A549 (cell line): ENCODE data around the gene FAM89B. TPM values are rescaled to one million over a fixed set of nuclear protein-coding genes. Genes with fewer than 3 reads are reported as not detected.

Experiments used
- ATAC-seq, 2 experiments: fragments of 200-7000 bp in 1 of 2; fragments of >200 bp in 1 of 2; cut with Nextera tagmentation in 1 of 2; cut with Tn5 transposase in 1 of 2; 3 replicates each; pipeline versions ENCODE4 v1.8.0 to v1.9.1; 2018 to 2020; ENCODE audit warnings: mild to moderate bottlenecking in 1 of 2, moderate library complexity in 1 of 2
- CTCF ChIA-PET: fragments of 300-600 bp; sonication (Branson Sonifier 250); formaldehyde crosslinking; extraction: SDS; loops from one replicate; lab custom pipeline; 2021; ENCODE audit warnings: antibody characterized with exemption, inconsistent platforms; lab: Yijun Ruan, JAX
- POLR2A ChIA-PET: fragments of 350-600 bp; formaldehyde crosslinking; extraction: SDS; loops from one replicate; lab custom pipeline; 2021; ENCODE audit warnings: antibody characterized with exemption, inconsistent platforms; lab: Yijun Ruan, JAX
- DNase-seq, 2 experiments: peaks; one replicate each; pipeline versions ENCODE4 v3.0.0 to v3.0.0-alpha.2; 2011 to 2016; ENCODE audit warnings: low read depth in 1 of 2, low spot score in 1 of 2
- FAIRE-seq: peaks from 2 replicates; lab custom pipeline; 2011; peaks lifted over from hg19 to GRCh38; lab: Jason Lieb, UNC
- H3K27ac ChIP-seq, 2 experiments: fragments of >200 bp; sonication (Bioruptor Twin); formaldehyde crosslinking; 3 replicates each; pipeline ENCODE4 v1.5.1; 2016 to 2017
- H3K4me1 ChIP-seq: fragments of >200 bp; sonication (Bioruptor Twin); formaldehyde crosslinking; 3 replicates; pipeline ENCODE4 v1.6.1; 2016
- H3K4me2 ChIP-seq: fragments of >200 bp; sonication (Bioruptor Twin); formaldehyde crosslinking; 3 replicates; pipeline ENCODE4 v1.6.1; 2016
- H3K4me3 ChIP-seq: fragments of >200 bp; sonication (Bioruptor Twin); formaldehyde crosslinking; 3 replicates; pipeline ENCODE4 v1.5.1; 2016
- H3K9me3 ChIP-seq: fragments of >200 bp; sonication (Bioruptor Twin); formaldehyde crosslinking; 3 replicates; pipeline ENCODE4 v1.6.1; 2016
- ATOH8 ChIP-seq: fragments of 250-450 bp; sonication (Bioruptor Pico); IDR thresholded peaks from 2 replicates; pipeline ENCODE4 v1.5.0; 2020; ENCODE audit warnings: low read depth, mild to moderate bottlenecking, moderate library complexity
- BCL3 ChIP-seq: fragments of >200 bp; sonication (Bioruptor Twin); formaldehyde crosslinking; IDR thresholded peaks from 3 replicates; pipeline ENCODE4 v1.6.1; 2016
- CBX2 ChIP-seq: fragments of 200-600 bp; sonication (generic); IDR thresholded peaks from 2 replicates; pipeline ENCODE4 v1.6.1; 2016; ENCODE audit warnings: low read depth, mild to moderate bottlenecking, borderline replicate concordance
- CBX8 ChIP-seq: fragments of 200-600 bp; sonication (generic); IDR thresholded peaks from 2 replicates; pipeline ENCODE4 v1.6.1; 2016
- ELK1 ChIP-seq: fragments of 150-350 bp; IDR thresholded peaks from 2 replicates; pipeline ENCODE4 v1.6.1; 2014; ENCODE audit warnings: low read depth, mild to moderate bottlenecking, low read length
- FOSB ChIP-seq: fragments of 250-450 bp; sonication (Bioruptor Pico); IDR thresholded peaks from 2 replicates; pipeline ENCODE4 v1.5.0; 2020; ENCODE audit warnings: mild to moderate bottlenecking, moderate library complexity
- HEYL ChIP-seq: fragments of 250-450 bp; sonication (Bioruptor Pico); IDR thresholded peaks from 2 replicates; pipeline ENCODE4 v1.8.0; 2021; ENCODE audit warnings: mild to moderate bottlenecking, moderate library complexity
- HOXA7 ChIP-seq: fragments of 250-450 bp; sonication (Bioruptor Pico); IDR thresholded peaks from 2 replicates; pipeline ENCODE4 v1.5.0; 2020; ENCODE audit warnings: mild to moderate bottlenecking, moderate library complexity
- HOXB13 ChIP-seq: fragments of 250-450 bp; sonication (Bioruptor Pico); IDR thresholded peaks from 2 replicates; pipeline ENCODE4 v1.5.0; 2020; ENCODE audit warnings: low read depth, mild to moderate bottlenecking, moderate library complexity
- JUN ChIP-seq, 2 experiments: fragments of >200 bp; sonication (Bioruptor Twin); formaldehyde crosslinking; IDR thresholded peaks; 2 replicates in 1 of 2; 3 replicates in 1 of 2; pipeline ENCODE4 v1.6.1; 2016 to 2017
- KDM5A ChIP-seq: fragments of 200-600 bp; sonication (generic); IDR thresholded peaks from 2 replicates; pipeline ENCODE4 v1.6.1; 2016; ENCODE audit warnings: antibody characterized with exemption, mild to moderate bottlenecking
- MAX ChIP-seq: IDR thresholded peaks from 2 replicates; pipeline ENCODE4 v1.6.1; 2012
- MAZ ChIP-seq: fragments of 150-350 bp; IDR thresholded peaks from 2 replicates; pipeline ENCODE4 v1.6.1; 2014; ENCODE audit warnings: antibody characterized with exemption, low read depth, low read length, borderline replicate concordance
- RNF2 ChIP-seq: fragments of 200-600 bp; sonication (generic); IDR thresholded peaks from 2 replicates; pipeline ENCODE4 v1.6.1; 2016; ENCODE audit warnings: low read depth, mild to moderate bottlenecking, antibody characterized with exemption, moderate library complexity, borderline replicate concordance
- TFCP2L1 ChIP-seq: fragments of 250-450 bp; sonication (Bioruptor Pico); IDR thresholded peaks from 2 replicates; pipeline ENCODE4 v1.5.0; 2021; ENCODE audit warnings: mild to moderate bottlenecking
- ZFP36 ChIP-seq: fragments of 450-650 bp; IDR thresholded peaks from 2 replicates; pipeline ENCODE4 v1.6.1; 2014; ENCODE audit warnings: borderline replicate concordance; ENCODE audit not compliant: partially characterized antibody
- ZSCAN20 ChIP-seq: fragments of 250-450 bp; sonication (Bioruptor Pico); IDR thresholded peaks from 2 replicates; pipeline ENCODE4 v1.8.0; 2022; ENCODE audit warnings: mild to moderate bottlenecking, moderate library complexity
- WGBS: methylation state at CpG from one replicate; pipeline ENCODE4 v1.1.6; 2017; ENCODE audit errors: missing lambda C conversion rate; 5-methylcytosine and 5-hydroxymethylcytosine counted together
- polyA plus RNA-seq, 4 experiments: library from polyadenylated mRNA; depleted of rRNA in 3 of 4; stranded (reverse); fragments of >200 nt; fragmentation: RNase III in 1 of 4; extraction: RNeasy Plus Mini Kit Qiagen cat#74134 plus additional on column Dnase treatment in 1 of 4; gene quantifications; 2 replicates in 3 of 4; 3 replicates in 1 of 4; pipeline ENCODE4 v1.2.3, GENCODE V29; 2011 to 2017
- TF ChIP-seq, protein P1 (sequence below): fragments of 250-450 bp; sonication (Bioruptor Pico); IDR thresholded peaks from 2 replicates; pipeline ENCODE4 v1.5.0; 2021; ENCODE audit warnings: mild to moderate bottlenecking, moderate library complexity, borderline replicate concordance
- TF ChIP-seq, protein P2 (sequence below): fragments of 200-600 bp; sonication (generic); IDR thresholded peaks from 2 replicates; pipeline ENCODE4 v1.6.1; 2016; ENCODE audit warnings: antibody characterized with exemption, mild to moderate bottlenecking, moderate library complexity
- TF ChIP-seq, protein P3 (sequence below): fragments of >200 bp; sonication (Bioruptor Twin); formaldehyde crosslinking; IDR thresholded peaks from 2 replicates; pipeline ENCODE4 v1.6.1; 2016

The FAM89B gene
- polyA plus RNA-seq, 2 of the 4 experiments (the other 2 are of a cell fraction), result 13.5 to 23.9 TPM

DNA sequence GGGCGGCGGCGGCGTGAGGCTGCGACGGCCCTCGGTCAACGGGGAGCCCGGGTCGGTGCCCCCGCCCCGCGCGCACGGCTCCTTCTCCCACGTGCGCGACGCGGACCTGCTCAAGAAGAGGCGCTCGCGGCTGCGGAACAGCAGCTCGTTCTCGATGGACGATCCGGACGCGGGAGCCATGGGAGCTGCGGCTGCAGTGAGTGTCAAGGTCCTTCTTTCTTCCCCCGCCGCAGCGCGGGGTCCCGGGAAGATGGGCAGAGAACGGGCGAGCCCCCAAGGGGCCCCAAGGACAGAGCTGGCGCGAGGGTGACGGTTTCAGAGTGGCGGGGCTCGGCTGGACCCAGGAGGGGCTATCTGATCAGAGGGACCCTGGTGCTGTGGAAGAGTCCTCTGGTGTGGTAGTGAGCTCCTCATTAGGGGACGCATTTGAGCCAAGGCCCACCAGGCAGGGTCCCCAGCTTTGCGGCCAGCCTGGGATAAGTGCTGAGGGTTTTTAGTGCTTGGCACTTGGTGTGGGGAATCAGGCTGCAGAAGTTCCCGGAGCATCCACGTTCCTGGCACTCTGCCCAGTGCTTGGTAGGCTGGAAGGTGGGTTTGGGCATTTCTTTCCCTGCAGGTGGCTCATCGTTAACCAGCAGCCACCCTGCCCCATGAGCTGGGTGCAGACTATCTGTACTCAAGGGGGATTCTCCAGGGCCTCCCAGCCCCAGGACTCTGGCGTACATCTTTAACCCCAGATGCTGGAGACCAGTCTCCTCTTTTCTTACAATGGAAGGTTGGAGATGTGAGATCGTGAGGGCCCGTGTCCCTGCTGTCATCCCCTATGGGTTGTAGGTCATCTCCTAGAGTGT lies 13.3 kb downstream of the FAM89B start (continued):
- TF ChIP-seq, protein P1, sequence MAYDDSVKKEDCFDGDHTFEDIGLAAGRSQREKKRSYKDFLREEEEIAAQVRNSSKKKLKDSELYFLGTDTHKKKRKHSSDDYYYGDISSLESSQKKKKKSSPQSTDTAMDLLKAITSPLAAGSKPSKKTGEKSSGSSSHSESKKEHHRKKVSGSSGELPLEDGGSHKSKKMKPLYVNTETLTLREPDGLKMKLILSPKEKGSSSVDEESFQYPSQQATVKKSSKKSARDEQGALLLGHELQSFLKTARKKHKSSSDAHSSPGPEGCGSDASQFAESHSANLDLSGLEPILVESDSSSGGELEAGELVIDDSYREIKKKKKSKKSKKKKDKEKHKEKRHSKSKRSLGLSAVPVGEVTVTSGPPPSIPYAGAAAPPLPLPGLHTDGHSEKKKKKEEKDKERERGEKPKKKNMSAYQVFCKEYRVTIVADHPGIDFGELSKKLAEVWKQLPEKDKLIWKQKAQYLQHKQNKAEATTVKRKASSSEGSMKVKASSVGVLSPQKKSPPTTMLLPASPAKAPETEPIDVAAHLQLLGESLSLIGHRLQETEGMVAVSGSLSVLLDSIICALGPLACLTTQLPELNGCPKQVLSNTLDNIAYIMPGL (CRISPR knock-in tag), result no peak
- TF ChIP-seq MAZ, result no peak

DNA sequence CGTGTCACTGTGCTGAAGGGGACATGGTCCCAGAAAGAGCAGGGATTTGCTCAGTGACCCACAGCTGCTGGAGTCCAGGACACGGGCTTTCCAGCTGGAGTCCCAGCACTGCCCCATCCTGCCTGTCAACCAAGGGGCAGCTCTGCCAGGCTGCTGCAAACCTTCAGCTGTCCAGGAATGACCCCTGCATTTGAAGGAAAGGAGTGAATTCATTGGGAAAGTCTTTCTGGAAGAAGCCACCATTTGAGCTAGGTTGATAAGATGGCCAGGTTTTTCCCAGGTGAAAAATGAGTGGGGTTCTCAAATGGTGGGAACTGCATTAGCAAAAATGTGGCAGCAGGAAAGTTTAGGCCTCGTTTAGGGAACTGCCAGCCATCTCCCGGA lies 13.9 kb downstream of the FAM89B start:
- Histone ChIP-seq H3K27ac (no peak overlapping the region), H3K4me1 (peaks cover 15% of the 10 kb centered on the region), H3K9me3 (no peaks in the 10 kb centered on the region), H3K4me2 (no peak overlapping the region), H3K4me3 (no peak overlapping the region)
- no peak for ATAC-seq
- ChIA-PET CTCF (interaction anchor here (4.9 to 14.6 kb wide), 5 partner anchors 7 to 45 kb away, joined by 41 to 249 read pairs (median 48); partner anchors contain the start of genes EHBP1L1, FAM89B, MAP3K11 and PCNX3), POLR2A (interaction anchor here (1.0 kb wide), 1 partner anchor 10 kb away, joined by 3 read pairs; the partner anchor contains the start of gene EHBP1L1)
- DNase-seq, result no peak
- no peak for FAIRE-seq
- 91% methylated on average over 3 of the region's 4 CpGs for WGBS
- TF ChIP-seq, protein P2, sequence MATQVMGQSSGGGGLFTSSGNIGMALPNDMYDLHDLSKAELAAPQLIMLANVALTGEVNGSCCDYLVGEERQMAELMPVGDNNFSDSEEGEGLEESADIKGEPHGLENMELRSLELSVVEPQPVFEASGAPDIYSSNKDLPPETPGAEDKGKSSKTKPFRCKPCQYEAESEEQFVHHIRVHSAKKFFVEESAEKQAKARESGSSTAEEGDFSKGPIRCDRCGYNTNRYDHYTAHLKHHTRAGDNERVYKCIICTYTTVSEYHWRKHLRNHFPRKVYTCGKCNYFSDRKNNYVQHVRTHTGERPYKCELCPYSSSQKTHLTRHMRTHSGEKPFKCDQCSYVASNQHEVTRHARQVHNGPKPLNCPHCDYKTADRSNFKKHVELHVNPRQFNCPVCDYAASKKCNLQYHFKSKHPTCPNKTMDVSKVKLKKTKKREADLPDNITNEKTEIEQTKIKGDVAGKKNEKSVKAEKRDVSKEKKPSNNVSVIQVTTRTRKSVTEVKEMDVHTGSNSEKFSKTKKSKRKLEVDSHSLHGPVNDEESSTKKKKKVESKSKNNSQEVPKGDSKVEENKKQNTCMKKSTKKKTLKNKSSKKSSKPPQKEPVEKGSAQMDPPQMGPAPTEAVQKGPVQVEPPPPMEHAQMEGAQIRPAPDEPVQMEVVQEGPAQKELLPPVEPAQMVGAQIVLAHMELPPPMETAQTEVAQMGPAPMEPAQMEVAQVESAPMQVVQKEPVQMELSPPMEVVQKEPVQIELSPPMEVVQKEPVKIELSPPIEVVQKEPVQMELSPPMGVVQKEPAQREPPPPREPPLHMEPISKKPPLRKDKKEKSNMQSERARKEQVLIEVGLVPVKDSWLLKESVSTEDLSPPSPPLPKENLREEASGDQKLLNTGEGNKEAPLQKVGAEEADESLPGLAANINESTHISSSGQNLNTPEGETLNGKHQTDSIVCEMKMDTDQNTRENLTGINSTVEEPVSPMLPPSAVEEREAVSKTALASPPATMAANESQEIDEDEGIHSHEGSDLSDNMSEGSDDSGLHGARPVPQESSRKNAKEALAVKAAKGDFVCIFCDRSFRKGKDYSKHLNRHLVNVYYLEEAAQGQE, result no peak
- no peak for TF ChIP-seq HEYL (CRISPR knock-in tag)
- TF ChIP-seq FOSB (CRISPR knock-in tag), result no peak
- TF ChIP-seq RNF2, result no peak
- no peak for TF ChIP-seq BCL3
- TF ChIP-seq, protein P3, sequence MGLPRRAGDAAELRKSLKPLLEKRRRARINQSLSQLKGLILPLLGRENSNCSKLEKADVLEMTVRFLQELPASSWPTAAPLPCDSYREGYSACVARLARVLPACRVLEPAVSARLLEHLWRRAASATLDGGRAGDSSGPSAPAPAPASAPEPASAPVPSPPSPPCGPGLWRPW, result no peak
- TF ChIP-seq ATOH8 (CRISPR knock-in tag), result no peak
- no peak for TF ChIP-seq CBX8
- no peak for TF ChIP-seq TFCP2L1
- TF ChIP-seq ELK1, result no peak
- TF ChIP-seq HOXB13 (CRISPR knock-in tag), result no peak
- TF ChIP-seq CBX2, result no peak
- no peak for TF ChIP-seq ZFP36
- TF ChIP-seq KDM5A, result no peak
- no peak for TF ChIP-seq HOXA7 (CRISPR knock-in tag)
- TF ChIP-seq ZSCAN20 (CRISPR knock-in tag), result no peak
- TF ChIP-seq, protein P1 (CRISPR knock-in tag), result no peak
- no peak for TF ChIP-seq MAZ
- TF ChIP-seq MAX, result no peak
- no peak for TF ChIP-seq JUN (IDR thresholded peaks at IDR 0.05)
